ENCODE results near the gene UPK3BL1.
"Not testable (repeated sequence)": the region's sequence is repeated elsewhere in the genome, so short reads cannot be mapped to it uniquely, and the experiment has no call there.

UPK3BL1 gene

GRCh38 chr7:102609734-102610133 is 32.9 kb downstream of the UPK3BL1 start:
- H3K4me1 ChIP-seq (ENCODE audit: control insufficient read depth, insufficient read depth, low read length, unreplicated experiment); H3K27me3 ChIP-seq (ENCODE audit: insufficient read depth, low read length); H2AFZ ChIP-seq (ENCODE audit: low read length, unreplicated experiment); H3K36me3 ChIP-seq (ENCODE audit: insufficient read depth, low read length); H3K27ac ChIP-seq (ENCODE audit: low read depth, low read length); H3K79me2 ChIP-seq (ENCODE audit: control insufficient read depth, insufficient read depth, low read length, unreplicated experiment); H3K4me3 ChIP-seq (ENCODE audit: low read depth, low read length): not testable (repeated sequence)

GRCh38 chr7:102606848-102607247 is 35.7 kb downstream of the UPK3BL1 start:
- not testable (repeated sequence) for H2AFZ ChIP-seq (ENCODE audit: low read length, unreplicated experiment); H3K27me3 ChIP-seq (ENCODE audit: insufficient read depth, low read length); H3K36me3 ChIP-seq (ENCODE audit: insufficient read depth, low read length); H3K4me3 ChIP-seq (ENCODE audit: low read depth, low read length); H3K27ac ChIP-seq (ENCODE audit: low read depth, low read length); H3K79me2 ChIP-seq (ENCODE audit: control insufficient read depth, insufficient read depth, low read length, unreplicated experiment); H3K4me1 ChIP-seq (ENCODE audit: control insufficient read depth, insufficient read depth, low read length, unreplicated experiment)

GRCh38 chr7:102604431-102605145 is 38.0 kb downstream of the UPK3BL1 start:
- H3K27me3 ChIP-seq (ENCODE audit: insufficient read depth, low read length); H2AFZ ChIP-seq (ENCODE audit: low read length, unreplicated experiment); H3K27ac ChIP-seq (ENCODE audit: low read depth, low read length); H3K36me3 ChIP-seq (ENCODE audit: insufficient read depth, low read length); H3K4me3 ChIP-seq (ENCODE audit: low read depth, low read length); H3K79me2 ChIP-seq (ENCODE audit: control insufficient read depth, insufficient read depth, low read length, unreplicated experiment); H3K4me1 ChIP-seq (ENCODE audit: control insufficient read depth, insufficient read depth, low read length, unreplicated experiment): not testable (repeated sequence)

GRCh38 chr7:102602317-102602716 is 40.3 kb downstream of the UPK3BL1 start:
- not testable (repeated sequence) for H3K36me3 ChIP-seq (ENCODE audit: insufficient read depth, low read length); H3K79me2 ChIP-seq (ENCODE audit: control insufficient read depth, insufficient read depth, low read length, unreplicated experiment); H3K4me1 ChIP-seq (ENCODE audit: control insufficient read depth, insufficient read depth, low read length, unreplicated experiment); H2AFZ ChIP-seq (ENCODE audit: low read length, unreplicated experiment); H3K27ac ChIP-seq (ENCODE audit: low read depth, low read length); H3K4me3 ChIP-seq (ENCODE audit: low read depth, low read length); H3K27me3 ChIP-seq (ENCODE audit: insufficient read depth, low read length)

GRCh38 chr7:102599699-102600098 is 42.9 kb downstream of the UPK3BL1 start:
- H2AFZ ChIP-seq (ENCODE audit: low read length, unreplicated experiment); H3K4me3 ChIP-seq (ENCODE audit: low read depth, low read length); H3K36me3 ChIP-seq (ENCODE audit: insufficient read depth, low read length); H3K79me2 ChIP-seq (ENCODE audit: control insufficient read depth, insufficient read depth, low read length, unreplicated experiment); H3K4me1 ChIP-seq (ENCODE audit: control insufficient read depth, insufficient read depth, low read length, unreplicated experiment); H3K27ac ChIP-seq (ENCODE audit: low read depth, low read length); H3K27me3 ChIP-seq (ENCODE audit: insufficient read depth, low read length): not testable (repeated sequence)

- H3K4me3 ChIP-seq (ENCODE audit: low read depth, low read length); H3K27me3 ChIP-seq (ENCODE audit: insufficient read depth, low read length); H3K79me2 ChIP-seq (ENCODE audit: control insufficient read depth, insufficient read depth, low read length, unreplicated experiment); H3K36me3 ChIP-seq (ENCODE audit: insufficient read depth, low read length); H2AFZ ChIP-seq (ENCODE audit: low read length, unreplicated experiment); H3K4me1 ChIP-seq (ENCODE audit: control insufficient read depth, insufficient read depth, low read length, unreplicated experiment); H3K27ac ChIP-seq (ENCODE audit: low read depth, low read length): not testable (repeated sequence)
These were observed 46.6 kb downstream of the UPK3BL1 start for GRCh38 chr7:102596036-102596435.

- not testable (repeated sequence) for H2AFZ ChIP-seq (ENCODE audit: low read length, unreplicated experiment); H3K4me3 ChIP-seq (ENCODE audit: low read depth, low read length); H3K4me1 ChIP-seq (ENCODE audit: control insufficient read depth, insufficient read depth, low read length, unreplicated experiment); H3K27me3 ChIP-seq (ENCODE audit: insufficient read depth, low read length); H3K79me2 ChIP-seq (ENCODE audit: control insufficient read depth, insufficient read depth, low read length, unreplicated experiment); H3K27ac ChIP-seq (ENCODE audit: low read depth, low read length); H3K36me3 ChIP-seq (ENCODE audit: insufficient read depth, low read length)
These were observed 48.8 kb downstream of the UPK3BL1 start for GRCh38 chr7:102593637-102594334.

GRCh38 chr7:102592477-102593019 is 50.0 kb downstream of the UPK3BL1 start:
- not testable (repeated sequence) for H3K79me2 ChIP-seq (ENCODE audit: control insufficient read depth, insufficient read depth, low read length, unreplicated experiment); H3K4me1 ChIP-seq (ENCODE audit: control insufficient read depth, insufficient read depth, low read length, unreplicated experiment); H2AFZ ChIP-seq (ENCODE audit: low read length, unreplicated experiment); H3K27me3 ChIP-seq (ENCODE audit: insufficient read depth, low read length); H3K36me3 ChIP-seq (ENCODE audit: insufficient read depth, low read length); H3K27ac ChIP-seq (ENCODE audit: low read depth, low read length); H3K4me3 ChIP-seq (ENCODE audit: low read depth, low read length)

GRCh38 chr7:102589857-102590256 is 52.7 kb downstream of the UPK3BL1 start:
- not testable (repeated sequence) for H3K27me3 ChIP-seq (ENCODE audit: insufficient read depth, low read length); H3K4me3 ChIP-seq (ENCODE audit: low read depth, low read length); H2AFZ ChIP-seq (ENCODE audit: low read length, unreplicated experiment); H3K27ac ChIP-seq (ENCODE audit: low read depth, low read length); H3K36me3 ChIP-seq (ENCODE audit: insufficient read depth, low read length); H3K79me2 ChIP-seq (ENCODE audit: control insufficient read depth, insufficient read depth, low read length, unreplicated experiment); H3K4me1 ChIP-seq (ENCODE audit: control insufficient read depth, insufficient read depth, low read length, unreplicated experiment)
